ENCODE measurements around the gene SLC26A4.

SLC26A4 gene

DNA sequence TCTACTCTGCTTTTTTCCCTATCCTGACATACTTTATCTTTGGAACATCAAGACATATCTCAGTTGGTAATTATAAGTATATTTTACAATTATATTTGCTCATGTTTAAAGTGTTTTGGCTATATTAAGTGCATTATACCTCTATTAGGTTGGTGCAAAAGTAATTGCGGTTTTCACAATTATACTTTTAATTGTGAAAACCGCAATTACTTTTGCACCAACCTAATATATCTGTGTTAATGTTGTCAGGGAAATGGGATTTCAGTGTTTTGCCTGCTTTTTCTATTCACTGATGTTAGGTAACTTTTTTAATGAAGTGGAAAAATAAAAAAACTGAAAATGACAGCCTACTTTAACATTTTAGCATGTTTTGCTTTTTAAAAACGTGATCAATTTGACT lies 11.6 kb downstream of the SLC26A4 start:
- Histone ChIP-seq H3K4me2 (ENCODE audit: low read depth, low read length, poor library complexity, severe bottlenecking) (no peak overlapping the region), H4K20me1 (ENCODE audit: low read depth, low read length) (no peaks in the 10 kb centered on the region)
- TF ChIP-seq, protein P1, sequence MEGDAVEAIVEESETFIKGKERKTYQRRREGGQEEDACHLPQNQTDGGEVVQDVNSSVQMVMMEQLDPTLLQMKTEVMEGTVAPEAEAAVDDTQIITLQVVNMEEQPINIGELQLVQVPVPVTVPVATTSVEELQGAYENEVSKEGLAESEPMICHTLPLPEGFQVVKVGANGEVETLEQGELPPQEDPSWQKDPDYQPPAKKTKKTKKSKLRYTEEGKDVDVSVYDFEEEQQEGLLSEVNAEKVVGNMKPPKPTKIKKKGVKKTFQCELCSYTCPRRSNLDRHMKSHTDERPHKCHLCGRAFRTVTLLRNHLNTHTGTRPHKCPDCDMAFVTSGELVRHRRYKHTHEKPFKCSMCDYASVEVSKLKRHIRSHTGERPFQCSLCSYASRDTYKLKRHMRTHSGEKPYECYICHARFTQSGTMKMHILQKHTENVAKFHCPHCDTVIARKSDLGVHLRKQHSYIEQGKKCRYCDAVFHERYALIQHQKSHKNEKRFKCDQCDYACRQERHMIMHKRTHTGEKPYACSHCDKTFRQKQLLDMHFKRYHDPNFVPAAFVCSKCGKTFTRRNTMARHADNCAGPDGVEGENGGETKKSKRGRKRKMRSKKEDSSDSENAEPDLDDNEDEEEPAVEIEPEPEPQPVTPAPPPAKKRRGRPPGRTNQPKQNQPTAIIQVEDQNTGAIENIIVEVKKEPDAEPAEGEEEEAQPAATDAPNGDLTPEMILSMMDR (IDR thresholded peaks at IDR 0.05; ENCODE audit: insufficient read depth, low read length, poor library complexity, severe bottlenecking), result no peak
- TF ChIP-seq EZH2phosphoT487 (conservative IDR thresholded peaks at IDR 0.05; ENCODE audit: low read length), result no peak

DNA sequence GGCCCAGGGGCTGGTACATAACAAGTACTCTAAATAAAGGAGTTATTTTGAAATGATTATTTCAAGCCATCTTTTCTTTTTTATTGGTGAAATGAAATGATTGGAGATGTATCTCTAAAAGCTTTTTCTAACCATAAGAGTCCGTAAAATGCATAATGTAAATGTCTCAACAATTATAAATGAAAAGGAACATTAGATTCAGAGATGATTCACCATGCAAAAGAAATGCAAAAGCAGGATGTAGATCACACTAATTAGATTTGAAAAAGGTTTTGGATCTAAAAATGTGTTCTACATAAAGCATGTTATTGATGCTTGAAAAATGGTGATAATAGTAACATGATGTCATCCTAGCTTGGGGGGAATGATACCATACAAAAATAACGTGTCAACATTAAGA lies 15.6 kb downstream of the SLC26A4 start:
- H4K20me1 ChIP-seq (ENCODE audit: low read depth, low read length), result no peaks in the 10 kb centered on the region
- H3K79me2 ChIP-seq (ENCODE audit: insufficient read depth, low read length), result no peaks in the 10 kb centered on the region
- no peak overlapping the region for H3K9ac ChIP-seq (ENCODE audit: low read length)
- H3K4me3 ChIP-seq (ENCODE audit: insufficient read depth, low read length, poor library complexity, severe bottlenecking), result no peak overlapping the region
- H3K27me3 ChIP-seq (ENCODE audit: low read length), result no peaks in the 10 kb centered on the region
- TF ChIP-seq EZH2phosphoT487 (conservative IDR thresholded peaks at IDR 0.05; ENCODE audit: low read length), result no peak
- TF ChIP-seq, protein P1 (IDR thresholded peaks at IDR 0.05; ENCODE audit: insufficient read depth, low read length, poor library complexity, severe bottlenecking), result no peak
- no peaks in the 10 kb centered on the region for H3K9me2 ChIP-seq (replicated peaks; ENCODE audit: insufficient read depth, low read length)
- H3K27ac ChIP-seq (ENCODE audit: low read depth, low read length), result no peak overlapping the region
- H3F3A ChIP-seq (ENCODE audit: insufficient read depth), result no peaks in the 10 kb centered on the region
- no peak overlapping the region for H2AFZ ChIP-seq (ENCODE audit: low read depth, low read length, severe bottlenecking)
- no peak overlapping the region for H3K4me2 ChIP-seq (ENCODE audit: low read depth, low read length, poor library complexity, severe bottlenecking)
- no peaks in the 10 kb centered on the region for H3K9me3 ChIP-seq (ENCODE audit: insufficient read depth, low read length)
- H3K36me3 ChIP-seq (ENCODE audit: low read length), result no peaks in the 10 kb centered on the region

More for the DNA sequence above, 11.6 kb downstream of the SLC26A4 start:
- Histone ChIP-seq H3K36me3 (ENCODE audit: low read length) (no peaks in the 10 kb centered on the region), H3K79me2 (ENCODE audit: insufficient read depth, low read length) (no peaks in the 10 kb centered on the region), H3K4me3 (ENCODE audit: insufficient read depth, low read length, poor library complexity, severe bottlenecking) (no peak overlapping the region), H3K27me3 (ENCODE audit: low read length) (peaks cover 5% of the 10 kb centered on the region; the same call in 1 of the 2 replicates), H3K9ac (ENCODE audit: low read length) (no peak overlapping the region), H3K9me2 (replicated peaks; ENCODE audit: insufficient read depth, low read length) (no peaks in the 10 kb centered on the region), H3F3A (ENCODE audit: insufficient read depth) (no peaks in the 10 kb centered on the region), H3K9me3 (ENCODE audit: insufficient read depth, low read length) (no peaks in the 10 kb centered on the region), H2AFZ (ENCODE audit: low read depth, low read length, severe bottlenecking) (no peak overlapping the region), H3K27ac (ENCODE audit: low read depth, low read length) (no peak overlapping the region)

DNA sequence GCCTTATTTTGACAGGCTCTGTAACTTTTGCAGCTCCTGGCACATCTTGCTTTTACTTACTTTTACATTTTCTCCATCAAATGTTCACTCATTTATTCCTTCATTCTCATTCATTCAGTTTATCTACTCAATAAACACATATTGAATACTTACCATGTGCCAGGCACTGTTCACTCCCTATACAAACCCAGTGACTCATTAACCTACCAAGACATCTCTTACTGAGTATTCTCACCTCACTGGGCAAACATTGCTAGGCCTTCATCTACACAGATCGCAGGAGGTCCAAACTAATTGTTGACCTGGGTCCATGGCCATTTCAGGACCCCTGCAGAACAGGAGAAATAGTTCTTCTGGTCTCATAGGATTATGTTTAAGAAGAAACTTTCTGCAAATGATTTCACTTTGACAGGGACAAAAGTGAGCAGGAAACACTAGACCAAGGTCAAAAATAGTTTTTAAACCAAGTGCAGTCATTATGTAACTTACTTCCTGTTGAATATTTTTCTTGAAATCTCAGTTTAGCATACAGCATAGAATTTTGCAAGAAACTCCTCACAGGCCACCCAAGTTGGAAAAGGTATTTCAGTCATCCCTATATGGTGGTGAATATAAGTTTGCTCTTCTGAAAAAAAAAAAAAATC lies 17.6 kb downstream of the SLC26A4 start:
- no peaks in the 10 kb centered on the region for H3K9me2 ChIP-seq (replicated peaks; ENCODE audit: insufficient read depth, low read length)
- TF ChIP-seq, protein P1 (IDR thresholded peaks at IDR 0.05; ENCODE audit: insufficient read depth, low read length, poor library complexity, severe bottlenecking), result no peak
- no peak for TF ChIP-seq EZH2phosphoT487 (conservative IDR thresholded peaks at IDR 0.05; ENCODE audit: low read length)

More for the DNA sequence above, 17.6 kb downstream of the SLC26A4 start:
- Histone ChIP-seq H3F3A (ENCODE audit: insufficient read depth) (no peaks in the 10 kb centered on the region), H2AFZ (ENCODE audit: low read depth, low read length, severe bottlenecking) (peak overlapping the region; percentile 68), H3K79me2 (ENCODE audit: insufficient read depth, low read length) (no peaks in the 10 kb centered on the region), H3K9ac (ENCODE audit: low read length) (no peak overlapping the region), H3K27ac (ENCODE audit: low read depth, low read length) (no peak overlapping the region), H3K27me3 (ENCODE audit: low read length) (no peaks in the 10 kb centered on the region), H3K36me3 (ENCODE audit: low read length) (no peaks in the 10 kb centered on the region), H4K20me1 (ENCODE audit: low read depth, low read length) (no peaks in the 10 kb centered on the region), H3K4me3 (ENCODE audit: insufficient read depth, low read length, poor library complexity, severe bottlenecking) (no peak overlapping the region), H3K9me3 (ENCODE audit: insufficient read depth, low read length) (no peaks in the 10 kb centered on the region), H3K4me2 (ENCODE audit: low read depth, low read length, poor library complexity, severe bottlenecking) (peak overlapping the region; percentile 8)

Data from SU-DHL-6 (cell line).